ENCODE data around the gene TMEM91. TPM values are rescaled to one million over a fixed set of nuclear protein-coding genes. Genes with fewer than 3 reads are reported as not detected.
A peak's percentile ranks its signal among the peaks of the same experiment; 100 is the strongest.

TMEM91 gene
- total RNA-seq, 4 donors from 2014 or later: 9.7 to 17.2 (median 14.1) TPM

DNA sequence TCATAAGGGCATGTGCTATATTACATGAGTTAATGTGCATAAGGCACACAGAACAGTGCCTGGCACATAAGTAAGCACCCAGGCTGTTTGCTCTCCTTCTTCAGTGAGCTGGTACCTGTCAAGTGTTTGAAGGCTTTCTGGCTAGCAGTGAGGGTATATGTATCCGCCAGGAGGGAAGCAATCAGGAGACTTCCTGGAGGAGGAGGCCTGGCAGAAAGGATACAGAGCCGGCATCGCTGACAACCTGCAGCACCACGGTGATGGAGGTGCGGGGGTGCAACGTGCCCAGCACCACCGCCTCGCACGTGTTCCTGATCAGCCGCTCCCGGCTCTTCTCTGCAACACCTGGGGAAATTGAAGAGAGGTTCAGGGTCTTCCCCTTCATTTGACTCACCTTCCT, 15.3 kb downstream of the TMEM91 start:
- H3K4me3 ChIP-seq: no peak overlapping the region
- H3K27me3 ChIP-seq: no peaks in the 10 kb centered on the region
- intact Hi-C loops (cut with DNase I): no loop called here
- DNase-seq (ENCODE audit: extremely low spot score): no peak
- no peak overlapping the region for H3K27ac ChIP-seq (replicated peaks in 1 of 4)
- H3K36me3 ChIP-seq: peaks cover 11 to 64% (median 41%) of the 10 kb centered on the region in 4 donors
- no peaks in the 10 kb centered on the region for H3K9me3 ChIP-seq
- WGBS: 85% methylated on average over 11 of the region's 11 CpGs
- peaks cover 3 to 16% (median 13%) of the 10 kb centered on the region in 4 donors for H3K4me1 ChIP-seq
- TF ChIP-seq POLR2A (IDR thresholded peaks at IDR 0.05; ENCODE audit: low read depth) (no peak), POLR2AphosphoS5 (IDR thresholded peaks at IDR 0.05) (no peak), EP300 (IDR thresholded peaks at IDR 0.05) (no peak)
- TF ChIP-seq, protein P1, sequence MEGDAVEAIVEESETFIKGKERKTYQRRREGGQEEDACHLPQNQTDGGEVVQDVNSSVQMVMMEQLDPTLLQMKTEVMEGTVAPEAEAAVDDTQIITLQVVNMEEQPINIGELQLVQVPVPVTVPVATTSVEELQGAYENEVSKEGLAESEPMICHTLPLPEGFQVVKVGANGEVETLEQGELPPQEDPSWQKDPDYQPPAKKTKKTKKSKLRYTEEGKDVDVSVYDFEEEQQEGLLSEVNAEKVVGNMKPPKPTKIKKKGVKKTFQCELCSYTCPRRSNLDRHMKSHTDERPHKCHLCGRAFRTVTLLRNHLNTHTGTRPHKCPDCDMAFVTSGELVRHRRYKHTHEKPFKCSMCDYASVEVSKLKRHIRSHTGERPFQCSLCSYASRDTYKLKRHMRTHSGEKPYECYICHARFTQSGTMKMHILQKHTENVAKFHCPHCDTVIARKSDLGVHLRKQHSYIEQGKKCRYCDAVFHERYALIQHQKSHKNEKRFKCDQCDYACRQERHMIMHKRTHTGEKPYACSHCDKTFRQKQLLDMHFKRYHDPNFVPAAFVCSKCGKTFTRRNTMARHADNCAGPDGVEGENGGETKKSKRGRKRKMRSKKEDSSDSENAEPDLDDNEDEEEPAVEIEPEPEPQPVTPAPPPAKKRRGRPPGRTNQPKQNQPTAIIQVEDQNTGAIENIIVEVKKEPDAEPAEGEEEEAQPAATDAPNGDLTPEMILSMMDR (IDR thresholded peaks at IDR 0.05): no peak

- no peak overlapping the region for H3K4me3 ChIP-seq
- DNase-seq (ENCODE audit: extremely low spot score): no peak
- peaks cover 6 to 22% (median 18%) of the 10 kb centered on the region in 4 donors for H3K4me1 ChIP-seq
- no peak overlapping the region for H3K27ac ChIP-seq (replicated peaks in 1 of 4)
- peaks cover 11 to 52% (median 36%) of the 10 kb centered on the region in 4 donors for H3K36me3 ChIP-seq
- H3K9me3 ChIP-seq: no peaks in the 10 kb centered on the region
- H3K27me3 ChIP-seq: no peaks in the 10 kb centered on the region
- intact Hi-C loops (cut with DNase I): no loop called here
- WGBS: 79% methylated on average over 12 of the region's 12 CpGs
- TF ChIP-seq POLR2A (IDR thresholded peaks at IDR 0.05; ENCODE audit: low read depth): no peak
Measured at GRCh38 chr19:41392775-41393174, 16.4 kb downstream of the TMEM91 start.

DNA sequence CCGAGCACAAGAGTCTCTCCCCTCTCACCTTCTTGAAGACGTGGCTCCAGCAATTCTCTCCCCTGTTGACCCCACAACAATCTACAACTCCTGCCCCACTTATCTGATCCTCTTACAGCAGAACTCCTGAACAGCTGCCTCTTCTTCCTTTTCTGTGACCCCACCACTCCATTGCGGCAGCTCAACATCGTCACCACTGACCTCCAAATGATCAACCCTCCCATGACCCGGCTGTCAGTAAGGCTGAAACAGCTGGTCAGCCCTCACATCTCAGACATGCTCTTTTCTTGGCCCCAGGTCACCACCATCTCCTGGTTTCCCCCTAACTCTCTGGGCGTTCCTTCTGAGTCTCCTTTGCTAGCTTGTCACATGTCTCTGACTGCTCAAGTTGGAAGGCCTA, 19.0 kb downstream of the TMEM91 start:
- Histone ChIP-seq H3K36me3 (peaks cover 7 to 26% (median 18%) of the 10 kb centered on the region in 4 donors), H3K4me1 (peaks cover 18 to 43% (median 38%) of the 10 kb centered on the region in 4 donors), H3K9me3 (no peaks in the 10 kb centered on the region), H3K4me3 (no peak overlapping the region), H3K27me3 (no peaks in the 10 kb centered on the region), H3K27ac (replicated peaks in 1 of 4) (no peak overlapping the region)
- no peak for DNase-seq (ENCODE audit: extremely low spot score)
- intact Hi-C loops (cut with DNase I): loop anchor here (5.0 kb wide), 1 partner anchor 42 kb away; the partner anchor contains the start of gene DMAC2
- TF ChIP-seq, protein P1 (IDR thresholded peaks at IDR 0.05): no peak
- TF ChIP-seq POLR2A (IDR thresholded peaks at IDR 0.05; ENCODE audit: low read depth): no peak
- TF ChIP-seq EP300 (IDR thresholded peaks at IDR 0.05): no peak
- no peak for TF ChIP-seq POLR2AphosphoS5 (IDR thresholded peaks at IDR 0.05)
- 66% methylated on average over 6 of the region's 6 CpGs for WGBS

DNA sequence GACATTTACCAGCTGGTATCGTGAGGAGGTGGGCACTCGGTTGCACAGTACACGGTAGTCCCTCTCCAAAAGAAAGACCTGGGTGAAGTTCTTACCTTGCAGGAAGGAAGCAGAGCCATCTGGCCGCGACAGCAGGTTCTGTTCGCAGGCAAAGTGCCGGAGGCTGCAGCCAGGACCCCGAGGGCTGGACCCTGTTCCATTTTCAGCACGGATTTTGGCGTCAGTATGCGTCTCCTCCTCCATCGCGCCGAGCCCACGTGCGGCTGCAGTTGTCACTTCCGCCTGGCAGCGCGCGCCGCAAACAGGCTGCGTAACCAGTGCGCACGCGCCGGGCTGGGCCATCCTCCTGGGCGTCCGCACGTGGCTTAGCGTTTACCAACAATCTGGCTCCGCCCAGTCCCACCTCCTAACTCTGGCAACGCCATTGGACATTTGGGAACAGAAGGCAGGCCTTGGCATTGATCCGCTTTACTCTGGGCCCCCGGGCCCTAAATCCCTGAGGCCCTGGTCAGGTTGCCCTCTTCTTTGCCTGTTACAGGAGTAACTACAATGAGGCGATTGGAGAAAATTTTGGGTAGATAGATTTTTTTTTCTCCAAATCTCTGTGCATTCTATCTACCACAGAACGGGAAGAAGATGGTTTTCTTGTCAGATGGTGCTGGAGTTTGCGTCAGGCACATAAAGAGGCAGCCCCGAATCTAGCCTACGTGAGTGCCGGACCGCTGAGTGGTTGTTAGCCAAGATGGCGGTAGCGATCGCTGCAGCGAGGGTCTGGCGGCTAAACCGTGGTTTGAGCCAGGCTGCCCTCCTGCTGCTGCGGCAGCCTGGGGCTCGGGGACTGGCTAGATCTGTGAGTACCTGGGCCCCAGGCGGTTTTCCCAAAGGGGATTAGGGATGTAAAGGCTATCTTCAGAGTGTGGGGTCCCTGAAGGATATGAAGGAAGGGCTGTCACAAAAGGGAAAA, 21.0 kb downstream of the TMEM91 start, which contains the start of the genes BCKDHA and EXOSC5:
Gene BCKDHA (plus strand): TSS at position 733 of the 964 bp plus-strand sequence. CDS start 10 bp downstream, at position 743.
Gene EXOSC5 (minus strand): TSS at position 274 of the 964 bp plus-strand sequence. CDS start 31 bp downstream, at position 243.
- Histone ChIP-seq H3K36me3 (peaks cover 0 to 23% (median 0%) of the 10 kb centered on the region in 4 donors), H3K9me3 (no peaks in the 10 kb centered on the region), H3K27ac (replicated peaks in 1 of 4) (peak within 1 kb of the TSS; percentile 86 to 94 (median 88)), H3K4me1 (peaks cover 28 to 53% (median 43%) of the 10 kb centered on the region in 4 donors), H3K4me3 (peak within 1 kb of the TSS; percentile 78 to 94 (median 87)), H3K27me3 (no peaks in the 10 kb centered on the region)
- intact Hi-C loops (cut with DNase I): loop anchor here (5.0 kb wide), 1 partner anchor 40 kb away; the partner anchor contains the start of gene DMAC2
- under 1% methylated on average over 37 of the region's 50 CpGs for WGBS
- TF ChIP-seq, protein P1 (IDR thresholded peaks at IDR 0.05): peak in 2 of 3 experiments; percentile 12 to 23
- no peak for TF ChIP-seq EP300 (IDR thresholded peaks at IDR 0.05)
- TF ChIP-seq POLR2A (IDR thresholded peaks at IDR 0.05; ENCODE audit: low read depth): peak; percentile 33
- TF ChIP-seq POLR2AphosphoS5 (IDR thresholded peaks at IDR 0.05): peak; percentile 79 to 96
- peak; percentile 99 for DNase-seq (ENCODE audit: extremely low spot score)

- TF ChIP-seq POLR2AphosphoS5 (IDR thresholded peaks at IDR 0.05): no peak
- TF ChIP-seq EP300 (IDR thresholded peaks at IDR 0.05): no peak
- TF ChIP-seq, protein P1 (IDR thresholded peaks at IDR 0.05): no peak
- no peak for TF ChIP-seq POLR2A (IDR thresholded peaks at IDR 0.05; ENCODE audit: low read depth)
- DNase-seq (ENCODE audit: extremely low spot score): no peak
- Histone ChIP-seq H3K4me1 (peaks cover 30 to 53% (median 45%) of the 10 kb centered on the region in 4 donors), H3K27me3 (no peaks in the 10 kb centered on the region), H3K27ac (replicated peaks in 1 of 4) (peak overlapping the region; percentile 86 to 94 (median 88)), H3K36me3 (peaks cover 0 to 24% (median under 1%) of the 10 kb centered on the region in 4 donors), H3K9me3 (no peaks in the 10 kb centered on the region), H3K4me3 (peak overlapping the region; percentile 78 to 94 (median 87))
- WGBS: 0% methylated on average over 5 of the region's 5 CpGs
- intact Hi-C loops (cut with DNase I): loop anchor here (5.0 kb wide), 1 partner anchor 39 kb away; the partner anchor contains the start of gene DMAC2
Measured at GRCh38 chr19:41398050-41398418, 21.7 kb downstream of the TMEM91 start.

Data from esophagus muscularis mucosa (tissue), 4 donors.